GM19372 (cell line): ENCODE data around the gene TOPAZ1.

Source experiments
- ATAC-seq: cut with Tn5 transposase; IDR thresholded peaks from one replicate; pipeline ENCODE4 v1.9.1; 2021; ENCODE audit warnings: mild to moderate bottlenecking, low read depth, moderate library complexity; ENCODE audit not compliant: unreplicated experiment

Gene TOPAZ1

DNA sequence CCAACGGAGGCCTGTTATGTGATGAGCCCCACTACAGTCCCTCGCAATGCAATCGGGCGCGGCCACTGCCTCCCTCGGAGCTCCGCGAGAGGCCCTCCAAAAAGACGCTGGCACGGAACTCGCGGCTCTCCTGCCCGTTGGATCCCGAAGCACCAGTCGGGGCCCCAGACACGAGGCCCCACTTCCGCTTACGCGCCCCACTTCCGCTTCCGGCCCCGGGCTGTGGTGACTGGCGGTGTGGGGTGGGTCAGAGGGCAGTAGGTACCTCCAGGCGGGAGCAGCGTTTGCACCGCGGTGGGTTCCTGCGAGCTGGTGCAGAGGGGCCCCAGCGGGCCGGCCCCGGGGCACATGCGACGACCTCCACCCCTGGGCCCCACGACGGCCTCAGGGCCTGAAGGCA is at the start of gene TOPAZ1:
Gene TOPAZ1, plus strand, starts transcription at position 181 of the 400 bp plus-strand sequence. Its CDS starts 168 bp downstream, at position 349.
- no peak for ATAC-seq

DNA sequence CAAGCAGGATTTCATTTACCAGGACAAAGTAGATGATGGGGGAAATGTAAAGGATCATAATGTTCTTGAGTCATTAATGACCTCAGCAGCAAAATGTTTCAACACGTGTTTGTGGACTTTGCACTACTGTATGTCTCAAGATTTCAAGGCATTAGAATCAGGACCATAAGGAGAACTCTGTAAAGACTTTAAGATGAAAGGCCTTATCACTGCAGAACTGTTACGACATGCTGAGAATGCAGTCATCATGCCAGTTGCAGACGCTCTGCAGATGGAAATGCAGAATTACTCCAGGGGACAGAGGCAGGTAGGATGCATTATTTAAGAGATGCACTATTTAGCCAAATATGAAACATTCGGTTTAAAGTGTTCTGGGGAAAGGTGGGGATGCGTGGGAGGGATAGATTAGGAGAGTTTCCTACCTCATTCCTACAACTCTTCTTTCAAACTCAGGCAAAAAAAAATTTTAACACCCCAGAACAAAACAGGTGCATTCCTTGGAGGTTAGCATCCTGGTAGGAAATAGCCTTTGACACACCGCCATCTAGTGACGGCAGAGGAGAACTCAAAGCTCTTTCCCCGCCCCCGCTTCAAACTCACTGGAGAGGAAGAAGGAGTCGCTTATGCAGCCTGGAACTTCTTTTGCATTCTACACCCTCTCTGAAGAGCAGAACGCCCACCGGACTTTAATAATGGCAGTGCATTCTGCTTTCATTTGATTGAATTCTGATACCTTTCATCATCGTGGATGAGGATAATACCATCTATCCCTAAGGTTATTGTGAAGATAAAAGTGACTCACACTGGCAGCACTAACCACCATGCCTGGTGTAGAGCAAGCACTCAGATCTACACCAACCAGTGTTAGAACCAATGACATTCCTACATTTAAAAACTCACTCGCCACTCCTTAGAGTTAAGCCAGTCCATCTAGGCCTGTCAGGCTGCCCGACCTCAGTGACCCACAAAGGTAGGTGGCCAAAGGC is 43.1 kb upstream of the TOPAZ1 start:
- no peak for ATAC-seq

DNA sequence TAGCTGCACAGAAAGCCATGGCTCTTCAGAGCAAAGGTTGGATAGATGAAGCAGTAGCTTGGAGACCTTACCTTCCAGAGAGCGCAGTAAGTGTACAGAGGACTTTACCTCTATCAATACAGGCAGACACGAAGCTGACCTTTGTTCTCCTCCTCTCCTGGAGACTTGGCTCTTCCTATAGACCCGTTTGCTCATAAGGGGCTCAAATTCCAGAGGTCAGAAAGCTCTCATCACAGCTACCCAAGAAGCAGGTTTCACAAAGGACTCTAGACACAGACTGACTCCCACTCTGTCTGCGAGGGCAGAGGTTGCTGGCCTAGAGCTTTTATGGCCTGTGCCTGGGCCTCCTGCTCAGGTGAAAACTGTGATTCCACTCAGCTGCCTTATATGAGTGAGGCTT is 35.4 kb upstream of the TOPAZ1 start:
- no peak for ATAC-seq

DNA sequence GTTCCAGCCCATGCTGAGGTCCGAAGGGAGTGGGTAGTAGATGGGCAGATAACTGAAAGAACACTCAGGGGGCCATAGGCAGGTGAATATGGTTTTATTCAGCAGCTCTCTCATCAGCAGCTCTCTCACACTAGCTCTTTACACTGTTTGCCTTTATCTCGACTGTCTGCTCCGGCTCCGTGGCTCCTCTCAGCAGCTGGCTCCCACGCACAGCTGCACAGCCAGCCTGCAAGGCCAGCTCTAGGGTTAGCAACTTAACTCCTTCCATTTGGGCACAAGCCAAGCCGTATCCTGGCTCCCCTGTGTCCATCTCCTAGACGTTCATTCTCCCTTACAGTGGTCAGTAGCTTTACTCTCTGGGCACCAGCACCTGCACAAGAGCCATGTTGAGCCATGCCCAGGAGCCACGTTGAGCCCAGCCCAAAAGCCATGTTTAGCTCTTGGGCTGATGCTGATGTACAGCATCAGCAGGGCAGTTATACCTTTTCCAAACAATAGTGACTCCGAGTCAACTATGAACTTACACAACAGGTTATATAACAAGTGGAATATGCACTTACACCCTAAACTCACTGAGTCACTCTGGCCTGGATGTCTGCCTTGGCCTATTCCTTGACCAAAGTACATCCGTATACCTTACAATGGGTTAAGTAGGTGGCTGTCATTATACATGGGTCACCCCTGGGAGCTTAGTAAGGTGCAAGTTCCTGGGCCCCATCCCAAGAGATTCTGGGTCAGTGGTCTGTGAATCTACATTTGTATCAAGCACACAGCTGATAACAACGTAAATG is 34.6 kb upstream of the TOPAZ1 start:
- ATAC-seq = no peak

DNA sequence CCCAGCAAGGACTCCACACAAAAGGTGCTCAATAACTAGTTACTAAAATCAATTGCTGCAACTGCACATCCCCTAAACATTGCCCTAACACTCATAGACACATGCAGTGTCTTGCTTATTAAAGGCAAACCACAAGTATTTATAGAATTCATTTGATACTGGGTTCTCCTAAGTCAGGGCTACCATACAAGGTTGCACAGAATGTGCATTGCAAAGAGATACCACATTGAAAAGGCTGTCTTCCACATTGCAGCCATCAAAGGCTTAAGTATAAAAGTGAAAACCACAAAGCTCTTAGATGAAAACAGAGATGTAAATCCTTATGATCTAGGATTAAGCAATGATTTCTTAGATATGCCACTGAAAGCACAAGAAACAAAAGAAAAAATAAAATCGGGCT is 33.6 kb upstream of the TOPAZ1 start:
- ATAC-seq = no peak

DNA sequence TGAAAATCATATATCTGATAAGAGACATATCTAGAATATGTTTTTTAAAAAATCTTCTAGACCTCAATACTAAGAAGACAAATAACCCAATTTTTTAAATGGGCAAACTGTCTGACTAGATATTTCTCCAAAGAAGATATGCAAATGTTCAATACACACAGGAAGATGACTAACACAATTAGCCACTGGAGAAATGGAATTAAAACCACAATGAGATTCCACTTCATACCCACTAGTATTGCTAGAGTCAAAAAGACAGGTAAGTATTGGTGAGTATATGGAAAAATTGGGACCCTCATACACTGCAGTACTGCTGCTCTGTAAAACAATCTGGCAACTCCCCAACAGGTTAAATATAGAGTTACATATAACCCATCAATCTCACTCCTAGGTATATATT is 33.1 kb upstream of the TOPAZ1 start:
- no peak for ATAC-seq

DNA sequence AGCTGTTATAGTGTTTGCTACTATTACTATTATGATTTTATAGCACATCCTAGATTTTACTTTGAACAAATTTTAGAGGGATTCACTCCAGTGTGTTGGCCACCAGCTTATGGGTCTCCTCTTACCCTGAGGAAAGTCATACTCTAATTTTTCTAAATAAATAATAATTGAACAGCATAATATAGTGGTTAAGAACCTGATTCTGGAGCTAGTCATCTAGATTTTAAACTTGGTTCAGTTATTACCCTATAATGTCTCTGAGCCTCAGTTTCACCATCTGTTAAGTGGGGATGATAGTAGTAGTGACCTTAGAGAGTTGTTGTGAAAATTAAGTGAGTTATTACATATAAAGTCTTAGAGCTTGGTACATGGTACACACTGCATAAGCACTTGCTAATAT is 30.7 kb upstream of the TOPAZ1 start:
- no peak for ATAC-seq

DNA sequence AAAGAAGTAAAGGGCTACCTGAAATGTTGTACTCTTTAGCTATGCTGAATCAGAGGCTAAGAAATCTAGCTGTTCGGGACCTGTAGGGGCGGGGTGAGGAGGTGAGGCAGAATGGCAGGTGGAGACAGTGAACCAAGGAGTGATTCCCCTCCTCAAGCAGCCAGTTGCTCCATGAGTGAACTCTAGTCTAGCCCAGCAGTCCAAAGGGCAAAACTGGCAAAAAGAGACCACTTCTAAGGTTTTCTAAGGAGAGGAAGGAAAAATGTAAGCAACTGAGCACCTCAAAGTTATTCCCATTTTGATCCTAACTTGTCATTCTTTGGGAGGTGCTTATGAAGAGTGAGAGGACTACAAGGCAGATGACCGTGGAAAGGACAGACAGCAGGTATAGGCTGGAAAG is 19.3 kb upstream of the TOPAZ1 start:
- no peak for ATAC-seq

DNA sequence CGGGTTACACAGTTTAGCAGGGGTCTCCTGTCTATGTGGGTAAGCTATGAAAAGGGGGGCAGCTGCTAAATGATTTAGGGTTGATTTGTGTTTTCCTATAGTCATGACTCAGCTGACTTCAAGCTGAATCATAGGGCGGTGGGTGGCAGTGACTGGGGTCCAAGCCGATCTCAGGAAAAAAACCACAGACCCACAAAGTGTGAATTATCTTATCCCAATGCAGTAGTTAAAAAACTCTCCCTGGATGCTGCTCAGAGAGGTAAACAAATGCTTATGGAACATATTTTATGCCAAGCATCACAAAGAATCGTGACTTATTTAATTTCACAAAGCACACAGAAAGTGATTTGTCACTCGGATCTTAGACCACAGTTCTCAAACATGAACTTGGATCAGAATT is 18.4 kb upstream of the TOPAZ1 start:
- no peak for ATAC-seq

DNA sequence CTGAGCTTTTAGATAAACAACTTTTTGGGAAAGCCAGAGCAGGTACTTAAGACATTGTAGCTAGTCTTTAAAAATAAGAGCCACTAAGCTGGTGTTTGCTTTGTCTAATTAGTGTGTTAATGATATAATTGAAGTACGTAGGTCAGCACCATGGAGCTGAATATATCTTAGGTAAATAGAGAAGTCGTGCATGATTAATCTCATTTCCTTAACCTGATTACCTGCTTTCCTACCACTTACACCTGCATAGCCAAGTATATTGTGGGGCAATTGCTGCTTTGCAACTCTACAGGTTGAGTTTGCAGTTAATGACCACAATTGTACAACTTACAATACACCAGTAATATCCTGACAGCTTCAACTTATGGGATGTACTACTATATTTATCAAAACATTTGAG is 17.6 kb upstream of the TOPAZ1 start:
- no peak for ATAC-seq

DNA sequence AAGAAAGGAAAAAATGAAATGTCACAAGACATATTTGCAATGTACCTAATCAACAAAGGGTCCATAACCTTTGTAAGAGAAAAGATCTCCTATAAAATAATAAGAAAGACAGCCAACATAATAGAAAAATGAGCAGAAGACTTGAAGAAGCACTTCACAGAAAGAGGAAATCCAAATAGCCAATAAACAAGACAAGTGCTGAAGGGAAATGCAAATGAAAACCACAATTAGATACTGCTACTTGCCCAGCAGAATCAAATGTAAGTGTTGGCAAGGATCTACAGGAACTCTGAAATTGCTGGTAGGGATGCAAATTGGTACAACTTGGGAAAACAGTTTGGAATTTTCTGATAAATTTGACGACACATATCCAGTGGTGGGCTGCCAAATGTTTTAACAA is 15.1 kb upstream of the TOPAZ1 start:
- no peak for ATAC-seq

DNA sequence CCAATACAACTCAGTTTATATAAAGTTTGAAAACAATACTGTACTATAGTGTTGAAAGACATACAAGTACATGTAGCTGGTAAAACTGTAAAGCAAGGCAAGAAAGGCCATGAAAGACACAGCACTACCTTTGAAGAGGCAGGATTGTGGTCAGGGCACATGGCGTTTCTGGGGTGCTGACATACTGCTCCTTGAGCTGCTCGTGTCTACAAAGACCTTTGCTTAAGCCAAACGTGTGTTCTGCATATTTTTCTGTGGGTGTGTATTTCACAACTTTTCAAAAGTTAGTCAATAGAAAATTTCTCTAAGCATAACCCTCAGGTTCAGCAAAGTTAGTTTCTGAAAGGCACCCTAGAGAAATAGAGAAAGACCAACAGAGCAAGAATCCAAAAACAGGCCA is 14.1 kb upstream of the TOPAZ1 start:
- no peak for ATAC-seq

DNA sequence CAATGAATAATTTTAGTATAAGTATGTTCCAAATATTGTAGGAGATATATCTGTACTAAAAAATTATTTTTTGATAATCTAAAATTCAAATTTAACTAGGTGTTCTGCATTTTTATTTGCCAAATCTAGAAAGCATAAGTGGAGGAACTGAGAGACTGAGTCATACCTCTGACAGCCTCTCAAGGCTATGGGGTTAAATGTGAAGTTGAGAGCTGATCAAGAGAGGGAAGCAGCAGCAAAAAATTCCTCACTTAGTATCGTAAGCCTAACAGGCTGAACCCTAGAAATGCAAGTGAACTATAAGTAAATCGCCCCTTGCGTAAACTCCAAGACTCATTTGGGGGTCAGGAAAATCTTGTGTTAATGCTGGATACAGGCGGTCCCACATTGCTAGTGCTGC is 12.8 kb upstream of the TOPAZ1 start:
- no peak for ATAC-seq

DNA sequence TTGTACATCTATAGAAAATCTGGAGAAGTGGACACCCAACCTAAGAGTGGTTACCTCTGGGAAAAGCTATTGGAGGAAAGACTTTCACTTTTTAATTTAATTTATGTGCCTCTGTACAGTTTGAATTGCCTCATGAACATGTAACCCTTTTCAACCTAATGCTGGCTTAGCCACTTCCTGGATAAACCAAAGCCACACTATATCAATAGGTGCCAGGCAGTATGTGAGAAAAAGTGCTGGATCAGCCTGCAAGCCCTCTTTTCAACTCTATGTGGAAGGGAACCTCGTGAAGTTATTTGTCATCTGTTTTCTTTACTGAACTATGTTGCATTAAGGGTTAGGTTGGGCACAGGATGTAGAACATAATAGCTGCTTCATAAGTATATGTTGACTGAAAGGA is 9.3 kb upstream of the TOPAZ1 start:
- no peak for ATAC-seq

DNA sequence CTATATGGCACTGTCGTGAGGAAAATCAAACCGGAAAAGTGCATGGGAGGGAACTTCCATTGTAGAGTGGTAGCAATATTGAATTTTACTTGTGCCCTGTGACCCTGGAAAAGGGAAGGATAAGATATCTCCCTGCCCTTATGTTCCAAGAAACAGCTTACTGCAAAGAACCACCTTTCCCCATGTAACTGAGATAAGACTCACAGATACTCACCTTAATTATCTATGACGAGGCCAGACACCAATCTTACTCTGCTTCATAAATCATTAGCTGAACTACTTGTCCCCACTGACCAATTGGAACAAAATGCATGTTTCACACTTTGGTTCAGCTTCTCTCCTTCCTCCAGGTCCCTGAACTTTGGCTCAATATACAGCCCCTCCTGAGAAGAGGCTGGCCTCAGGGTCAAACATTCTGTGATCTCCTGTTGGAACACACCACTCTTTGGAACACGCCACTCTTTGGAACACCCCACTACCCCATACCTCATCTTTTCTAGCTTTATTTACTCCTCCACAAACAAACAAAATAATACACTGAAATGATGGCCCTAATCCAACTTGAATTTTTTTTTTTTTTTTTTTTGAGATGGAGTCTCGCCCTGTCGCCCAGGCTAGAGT is 6.9 kb upstream of the TOPAZ1 start:
- ATAC-seq = no peak

DNA sequence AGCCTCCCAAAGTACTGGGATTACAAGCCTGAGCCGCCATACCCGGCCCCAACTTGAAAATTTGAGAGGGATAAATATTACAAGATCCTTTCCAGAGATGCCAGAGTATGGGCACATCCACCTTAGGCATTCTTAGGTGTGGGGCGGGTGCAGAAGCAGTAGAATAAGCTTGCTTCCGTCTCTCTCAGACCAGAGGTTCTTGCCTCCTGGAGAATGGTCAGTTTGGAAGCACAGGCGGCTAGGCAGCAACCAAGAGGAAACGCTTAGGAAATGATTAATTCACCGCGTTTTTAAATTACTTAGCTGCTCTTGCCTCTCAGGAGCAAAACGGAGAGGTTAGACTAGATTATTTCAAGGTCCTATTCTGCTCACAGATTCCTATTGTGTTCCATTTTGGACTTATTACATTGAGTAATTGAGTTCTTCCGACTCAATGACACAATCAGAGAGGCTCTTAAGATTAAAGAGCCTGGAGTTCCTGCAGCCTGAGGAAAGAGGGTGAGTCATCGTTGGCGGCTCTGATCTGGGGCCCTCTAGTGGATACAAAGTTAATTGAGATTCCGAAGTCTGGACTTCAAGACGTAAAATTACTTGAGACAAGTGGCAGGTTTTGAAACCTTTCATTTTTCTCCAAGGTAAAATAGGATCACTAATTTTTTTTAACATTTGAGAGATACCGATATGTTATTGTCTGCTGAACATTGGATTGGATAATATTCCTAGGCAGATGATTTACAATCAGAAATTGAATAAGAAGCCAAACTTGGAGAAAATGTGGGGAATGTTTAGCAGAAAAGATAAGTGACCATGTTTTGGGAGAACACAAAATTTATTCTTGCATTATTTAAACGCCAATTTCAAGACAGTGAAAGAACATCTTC is 5.8 kb upstream of the TOPAZ1 start:
- ATAC-seq = no peak

DNA sequence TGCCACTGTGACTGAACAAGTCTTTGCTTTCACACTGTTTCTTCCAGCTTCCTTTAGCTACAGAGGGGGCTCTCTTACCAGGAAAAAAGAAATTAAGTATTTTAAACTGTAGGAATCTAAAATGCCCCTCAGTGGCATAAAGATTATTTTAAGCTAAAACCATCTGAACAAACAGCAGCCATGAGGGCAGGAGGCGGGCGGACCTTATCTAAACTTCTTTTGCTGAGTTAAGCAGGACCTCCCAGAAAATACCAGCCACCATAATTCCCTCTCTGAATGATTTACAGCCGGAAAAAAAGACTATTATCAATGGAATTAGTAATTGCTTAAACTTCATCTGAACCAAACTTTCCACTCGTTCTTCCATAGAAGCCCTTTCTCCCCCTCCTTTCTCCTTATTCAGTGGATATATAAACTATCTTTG is 5.2 kb upstream of the TOPAZ1 start:
- ATAC-seq = no peak

DNA sequence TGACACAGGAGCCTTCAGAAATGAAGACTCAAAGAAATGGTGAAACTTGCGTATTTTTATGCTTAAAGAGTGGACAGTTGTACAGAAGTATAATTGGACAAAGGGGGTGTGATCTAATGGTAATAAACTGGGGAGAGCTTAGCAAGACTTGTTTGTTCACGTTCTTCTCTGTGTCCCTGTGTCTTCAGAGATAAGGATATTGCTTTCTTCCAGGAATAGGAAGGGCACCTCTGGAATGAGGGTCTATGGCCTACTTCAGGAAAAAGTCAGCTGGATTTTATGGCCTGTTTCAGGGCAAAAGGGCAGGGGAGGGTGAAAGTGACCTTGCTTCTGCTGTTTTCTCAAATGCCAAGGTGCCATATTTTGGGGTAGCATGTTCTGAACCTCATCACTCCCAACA is 4.5 kb upstream of the TOPAZ1 start:
- ATAC-seq = no peak

DNA sequence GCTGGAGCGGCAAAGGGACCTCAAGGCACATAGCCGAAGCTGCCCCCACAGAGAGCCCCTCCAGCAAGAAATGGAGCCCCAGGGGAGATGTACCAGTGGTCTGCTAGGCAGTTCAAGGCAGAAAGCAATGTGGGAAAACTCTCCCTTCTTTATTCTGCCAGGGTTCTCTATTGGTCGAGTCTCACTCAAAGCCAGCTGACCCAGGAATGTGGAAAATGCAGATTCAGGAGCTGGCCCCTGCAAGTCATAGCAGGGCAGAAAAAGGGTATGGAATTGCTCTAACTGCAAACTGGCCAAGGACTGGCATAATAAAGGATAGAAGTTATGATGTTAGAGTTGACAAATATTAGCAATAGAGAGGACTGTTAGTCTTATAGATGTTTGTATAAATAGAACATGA is 4.0 kb upstream of the TOPAZ1 start:
- no peak for ATAC-seq

DNA sequence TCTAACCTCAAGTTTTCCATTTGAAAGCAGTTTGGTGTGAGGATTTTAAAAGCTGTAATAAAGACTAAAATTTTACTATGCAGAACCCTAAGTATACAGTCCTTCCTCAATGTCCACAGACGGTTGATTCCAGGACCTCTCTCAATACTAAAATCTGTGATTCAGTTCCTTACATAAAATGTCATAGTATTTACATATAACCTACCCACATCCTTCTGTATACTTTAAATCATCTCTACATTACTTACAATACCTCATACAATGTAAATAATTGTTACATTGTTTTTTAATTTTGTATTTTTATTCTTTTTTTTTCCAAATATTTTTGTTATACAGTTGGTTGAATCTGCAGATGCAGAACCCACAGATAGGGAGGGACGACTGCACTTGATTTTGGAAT is 2.8 kb upstream of the TOPAZ1 start:
- no peak for ATAC-seq
